GM12873 (cell line): ENCODE measurements around the gene ARID1B.

ENCODE experiments used
- TF ChIP-seq, protein P1 (sequence below): IDR thresholded peaks from 2 replicates; pipeline ENCODE4 v1.5.1; 2012; ENCODE audit warnings: low read depth, mild to moderate bottlenecking, moderate library complexity, low read length, control low read depth; ENCODE audit not compliant: insufficient read depth; ENCODE audit errors: missing control alignments

ARID1B gene

DNA sequence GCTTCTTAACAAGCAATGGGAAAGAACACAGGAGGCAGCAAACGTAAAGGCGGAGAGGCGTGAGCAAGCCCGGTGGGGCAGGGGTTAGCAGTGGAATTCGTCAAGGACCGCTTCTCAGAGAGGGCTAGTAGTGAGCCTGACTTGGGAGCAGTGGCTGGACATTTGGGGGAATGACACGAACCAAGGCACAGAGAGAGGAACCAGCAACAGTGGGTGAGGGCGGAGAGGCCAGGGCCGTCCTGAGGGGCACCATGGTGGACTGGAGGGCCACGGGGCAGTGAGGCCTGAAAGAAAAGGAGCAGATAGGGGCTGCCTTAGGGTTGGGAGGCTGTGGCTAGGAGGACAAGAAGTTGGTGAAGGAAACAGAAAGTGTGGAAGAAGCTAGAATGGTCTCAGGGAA is 12.1 kb upstream of the ARID1B start:
- TF ChIP-seq, protein P1, sequence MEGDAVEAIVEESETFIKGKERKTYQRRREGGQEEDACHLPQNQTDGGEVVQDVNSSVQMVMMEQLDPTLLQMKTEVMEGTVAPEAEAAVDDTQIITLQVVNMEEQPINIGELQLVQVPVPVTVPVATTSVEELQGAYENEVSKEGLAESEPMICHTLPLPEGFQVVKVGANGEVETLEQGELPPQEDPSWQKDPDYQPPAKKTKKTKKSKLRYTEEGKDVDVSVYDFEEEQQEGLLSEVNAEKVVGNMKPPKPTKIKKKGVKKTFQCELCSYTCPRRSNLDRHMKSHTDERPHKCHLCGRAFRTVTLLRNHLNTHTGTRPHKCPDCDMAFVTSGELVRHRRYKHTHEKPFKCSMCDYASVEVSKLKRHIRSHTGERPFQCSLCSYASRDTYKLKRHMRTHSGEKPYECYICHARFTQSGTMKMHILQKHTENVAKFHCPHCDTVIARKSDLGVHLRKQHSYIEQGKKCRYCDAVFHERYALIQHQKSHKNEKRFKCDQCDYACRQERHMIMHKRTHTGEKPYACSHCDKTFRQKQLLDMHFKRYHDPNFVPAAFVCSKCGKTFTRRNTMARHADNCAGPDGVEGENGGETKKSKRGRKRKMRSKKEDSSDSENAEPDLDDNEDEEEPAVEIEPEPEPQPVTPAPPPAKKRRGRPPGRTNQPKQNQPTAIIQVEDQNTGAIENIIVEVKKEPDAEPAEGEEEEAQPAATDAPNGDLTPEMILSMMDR, result no peak

DNA sequence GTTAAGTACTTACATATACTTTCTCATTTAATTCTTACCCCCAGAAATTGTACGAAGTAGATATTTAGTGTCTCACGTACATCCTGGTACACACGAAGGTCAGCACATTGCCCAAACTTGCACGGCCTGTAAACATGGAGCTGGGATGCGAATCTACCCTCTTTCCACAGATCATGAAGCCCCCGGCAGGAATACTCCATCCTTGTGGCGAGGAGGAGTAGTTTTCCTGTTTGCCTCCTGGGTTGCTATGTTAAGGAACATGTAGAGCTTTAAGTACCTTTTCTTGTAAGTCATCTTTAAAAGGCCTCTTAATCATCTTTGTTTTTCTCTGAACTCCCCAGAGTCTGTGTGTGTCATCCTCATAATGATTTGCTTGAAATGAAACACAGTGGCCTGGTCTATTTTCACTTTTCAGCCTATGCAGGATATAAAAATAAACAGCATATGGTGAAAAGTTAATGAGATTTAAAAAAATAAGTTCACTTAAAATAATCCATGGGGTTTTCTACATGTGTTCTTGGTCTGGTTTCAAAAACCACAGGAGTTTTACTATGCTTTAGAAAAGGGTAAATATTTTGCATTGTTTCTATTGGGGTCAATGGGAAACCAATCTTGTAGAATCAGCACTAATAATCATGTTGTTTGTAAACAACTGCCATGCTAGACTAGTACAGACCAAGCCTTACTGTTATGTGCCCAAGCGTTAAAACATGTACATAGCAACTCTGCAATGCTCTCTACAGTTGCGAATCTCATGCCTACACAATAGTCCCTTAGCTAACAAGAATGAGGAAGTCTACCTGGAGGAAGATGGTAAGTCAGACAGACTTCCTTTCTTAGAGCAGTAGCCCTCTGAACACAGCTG is 9.3 kb upstream of the ARID1B start:
- TF ChIP-seq, protein P1, result peak; percentile 13

DNA sequence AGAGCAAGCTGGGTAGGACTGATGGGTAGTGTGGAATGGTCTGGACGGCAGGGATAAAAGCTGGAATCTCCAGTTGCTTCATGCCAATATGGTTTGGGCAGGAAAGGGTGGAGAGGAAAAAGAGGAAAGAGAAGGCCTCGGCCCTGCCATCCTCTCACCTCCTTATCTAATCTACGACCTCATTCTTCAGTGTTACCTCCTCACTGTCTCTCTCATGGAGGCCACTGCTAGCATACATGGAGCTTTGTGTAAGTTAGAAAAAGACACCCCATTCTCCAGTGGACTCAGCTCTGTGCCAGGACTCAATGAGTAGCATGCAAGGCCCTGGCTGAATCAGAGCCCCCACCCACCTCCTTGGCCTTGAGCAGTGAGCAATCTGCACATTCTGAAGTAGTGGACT is 6.1 kb upstream of the ARID1B start:
- TF ChIP-seq, protein P1, result no peak

DNA sequence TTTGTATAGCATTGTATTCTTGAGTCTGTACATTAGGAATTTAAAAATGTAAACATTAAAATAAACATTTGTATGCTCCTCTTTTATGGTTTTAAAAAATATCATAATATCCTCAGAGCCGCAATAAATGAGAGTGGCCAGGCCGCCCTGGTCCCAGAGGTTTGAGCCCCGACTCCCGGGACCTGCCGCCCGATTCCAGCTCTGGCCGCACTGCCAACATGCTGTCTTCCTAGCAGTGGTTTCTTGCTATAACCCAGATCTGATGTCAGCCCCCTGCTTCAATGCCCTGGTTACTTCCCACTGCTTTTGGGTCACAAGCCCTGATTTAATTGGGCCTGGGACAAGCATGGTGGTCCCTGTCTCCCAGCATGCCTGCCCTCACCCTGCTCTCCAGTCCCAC is 5.4 kb upstream of the ARID1B start:
- TF ChIP-seq, protein P1, result no peak

DNA sequence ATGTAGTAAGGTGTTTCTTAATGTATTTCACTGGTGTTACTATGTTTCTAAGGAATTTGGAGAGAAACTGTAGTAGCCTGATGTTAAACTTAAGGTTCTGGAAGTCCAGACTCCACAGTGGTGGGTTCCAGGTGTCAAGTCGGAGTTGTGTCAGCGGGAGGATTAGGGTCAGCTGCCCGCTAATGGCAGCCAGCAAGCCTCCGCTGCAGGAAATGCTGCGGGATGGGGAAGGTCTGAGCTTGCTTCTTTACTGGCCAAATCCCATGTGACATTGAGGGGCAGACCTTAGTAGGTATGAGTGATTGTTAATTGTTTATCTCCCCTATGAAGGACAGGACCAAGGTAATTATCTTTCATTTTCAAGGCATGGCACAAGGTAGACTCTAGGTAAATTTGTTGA is 3.7 kb upstream of the ARID1B start:
- TF ChIP-seq, protein P1, result no peak

DNA sequence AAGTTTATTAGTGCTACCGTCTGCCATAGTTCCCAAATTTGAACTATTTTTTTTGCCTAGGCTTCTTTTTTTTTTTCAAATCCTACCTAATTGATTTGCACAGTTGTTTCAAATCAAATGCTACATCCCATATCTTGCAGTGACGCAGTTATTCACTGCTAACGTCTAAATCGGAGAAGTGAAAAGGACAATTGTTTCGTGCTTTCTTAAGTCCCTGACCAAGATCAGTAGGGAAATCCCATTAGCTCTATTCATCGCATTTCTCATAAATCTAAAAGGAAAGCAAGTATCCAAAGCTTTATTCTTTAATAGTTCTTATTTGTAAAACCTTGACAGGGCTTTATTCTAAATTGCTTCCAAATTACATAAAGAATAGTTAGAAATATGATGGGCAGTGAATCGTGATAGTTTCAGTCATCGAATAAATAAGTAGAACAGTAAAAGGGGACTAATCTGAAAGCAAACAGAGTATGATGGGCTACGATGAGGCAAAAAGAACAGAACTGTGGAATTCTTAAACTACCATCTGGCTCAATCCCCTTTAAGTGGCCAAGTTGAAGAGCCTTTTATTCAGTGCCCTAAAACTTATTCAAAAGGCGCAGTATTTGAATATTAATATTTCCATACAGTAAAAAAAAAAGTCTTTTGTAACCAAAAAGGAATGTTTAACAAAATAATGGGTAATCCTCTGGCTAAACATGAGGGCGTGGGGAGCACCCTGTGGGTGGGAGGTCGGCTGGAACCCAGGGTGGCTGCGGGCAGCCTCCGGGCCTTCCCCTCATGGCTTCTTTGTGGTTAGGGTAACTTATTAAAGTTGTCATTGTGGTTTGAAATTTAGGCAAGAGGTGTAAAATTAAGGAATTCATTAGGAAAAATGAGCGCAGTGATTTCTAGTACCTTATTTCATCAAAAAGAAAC is 3.0 kb upstream of the ARID1B start:
- TF ChIP-seq, protein P1, result no peak

DNA sequence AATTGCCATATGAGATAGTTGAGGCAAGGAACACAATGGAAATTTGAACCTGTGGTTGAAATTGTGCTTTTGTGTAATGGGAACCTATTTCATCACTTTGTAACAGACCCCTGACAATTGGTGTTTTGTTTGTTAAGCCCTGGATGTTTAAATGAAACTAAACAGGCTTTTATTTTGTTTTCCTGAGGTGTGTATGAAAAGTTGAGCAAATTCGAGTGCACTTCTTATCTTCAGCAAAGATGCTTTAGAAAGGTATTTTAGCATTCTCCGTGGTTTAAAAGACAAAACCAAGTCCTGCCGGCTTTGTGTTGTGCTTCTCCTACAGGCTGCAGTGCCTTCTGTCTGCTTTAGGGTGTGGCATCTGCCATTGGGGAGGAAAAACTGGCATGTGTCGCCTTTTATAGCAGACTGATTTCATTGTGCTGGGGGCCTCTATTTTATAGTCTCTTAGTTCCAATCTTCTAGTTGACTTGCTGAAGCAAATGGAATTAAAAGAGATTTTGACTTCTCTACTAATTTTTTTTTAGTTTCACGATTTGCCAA is 2.2 kb upstream of the ARID1B start:
- TF ChIP-seq, protein P1, result no peak
